GM19438 (cell line): ENCODE measurements around the gene NAALAD2.
"Not testable (repeated sequence)": the region's sequence is repeated elsewhere in the genome, so short reads cannot be mapped to it uniquely, and the experiment has no call there.

Experiments
- ATAC-seq: cut with Tn5 transposase; IDR thresholded peaks from one replicate; pipeline ENCODE4 v1.9.1; 2021; ENCODE audit warnings: low read depth; ENCODE audit not compliant: unreplicated experiment

The NAALAD2 gene

GRCh38 chr11:90189011-90189410, 54.5 kb downstream of the NAALAD2 start:
- no peak for ATAC-seq

DNA sequence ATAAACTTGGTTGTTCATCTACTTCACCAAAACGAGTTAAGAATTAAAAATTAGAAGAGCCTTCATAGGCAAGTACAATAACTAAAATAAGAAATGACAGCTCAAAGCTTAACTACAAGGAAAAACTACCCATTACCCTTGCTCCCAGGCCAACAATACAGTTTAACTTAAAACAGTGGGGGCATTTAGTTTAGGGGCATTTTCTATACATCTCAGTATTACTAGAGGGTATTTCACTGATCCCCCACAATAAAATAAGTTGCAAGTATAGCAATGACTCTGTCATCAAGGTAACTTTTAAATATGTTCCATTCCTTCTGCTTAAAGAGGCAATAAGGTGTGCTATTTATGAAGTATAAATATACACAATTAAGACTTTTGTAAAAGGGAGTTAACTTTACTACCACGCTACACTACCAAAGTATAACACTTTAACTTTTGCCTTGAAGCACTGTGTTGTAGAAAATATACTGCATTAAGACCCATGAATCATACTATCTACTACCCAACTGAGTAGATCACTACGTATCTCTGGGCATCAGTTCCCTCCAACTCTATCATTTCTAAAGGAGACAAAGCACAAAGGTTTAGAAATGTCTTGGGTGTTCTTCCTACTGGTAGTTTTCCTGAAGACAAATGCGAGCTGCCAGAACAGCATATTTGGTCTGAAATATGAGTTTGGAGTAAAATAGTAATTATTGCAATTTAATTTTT, 58.6 kb downstream of the NAALAD2 start:
- no peak for ATAC-seq

GRCh38 chr11:90197377-90197776, 62.9 kb downstream of the NAALAD2 start:
- no peak for ATAC-seq

GRCh38 chr11:90202342-90202741, 67.9 kb downstream of the NAALAD2 start:
- ATAC-seq = no peak

DNA sequence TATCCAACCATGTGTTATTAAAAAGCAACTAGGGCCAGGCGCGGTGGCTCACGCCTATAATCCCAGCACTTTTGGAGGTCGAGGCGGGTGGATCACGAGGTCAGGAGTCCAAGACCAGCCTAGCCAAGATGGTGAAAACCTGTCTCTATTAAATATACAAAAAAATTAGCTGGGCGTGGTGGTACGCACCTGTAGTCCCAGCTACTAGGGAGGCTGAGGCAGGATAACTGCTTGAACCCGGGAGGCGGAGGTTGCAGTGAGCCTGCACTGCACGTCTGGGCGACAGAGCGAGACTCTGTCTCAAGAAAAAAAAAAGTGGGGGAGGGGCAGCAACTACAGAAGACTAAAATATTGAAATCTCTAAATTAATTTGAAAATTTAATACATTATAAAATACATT, 69.9 kb downstream of the NAALAD2 start:
- no peak for ATAC-seq

GRCh38 chr11:90204832-90205646, 70.6 kb downstream of the NAALAD2 start:
- peak; percentile 73 for ATAC-seq

GRCh38 chr11:90207992-90208391, 73.5 kb downstream of the NAALAD2 start:
- ATAC-seq = not testable (repeated sequence)

DNA sequence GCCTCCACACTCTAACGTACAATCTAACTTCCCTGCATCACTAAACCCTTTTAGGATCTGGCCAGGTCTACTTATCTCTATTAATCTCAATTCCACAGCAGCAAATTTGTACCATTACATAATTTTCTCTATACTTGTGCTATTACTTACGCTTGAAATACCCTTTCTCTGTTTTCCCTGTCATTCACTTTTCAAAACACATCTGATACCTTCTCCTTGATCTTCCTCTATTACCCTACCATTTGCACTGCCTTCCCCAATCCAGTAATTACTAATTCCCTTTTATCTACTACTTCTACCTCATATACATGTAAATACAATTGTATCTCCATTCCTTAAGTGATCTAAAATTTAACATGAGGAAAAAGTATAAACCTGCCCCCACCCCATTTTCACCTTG, 74.4 kb downstream of the NAALAD2 start:
- no peak for ATAC-seq

- no peak for ATAC-seq
Observed at GRCh38 chr11:90213322-90213721, 78.9 kb downstream of the NAALAD2 start.

GRCh38 chr11:90216611-90217010, 82.1 kb downstream of the NAALAD2 start:
- no peak for ATAC-seq

- no peak for ATAC-seq
Observed at GRCh38 chr11:90218606-90219005, 84.1 kb downstream of the NAALAD2 start.

GRCh38 chr11:90219438-90219837, 85.0 kb downstream of the NAALAD2 start:
- ATAC-seq = no peak

DNA sequence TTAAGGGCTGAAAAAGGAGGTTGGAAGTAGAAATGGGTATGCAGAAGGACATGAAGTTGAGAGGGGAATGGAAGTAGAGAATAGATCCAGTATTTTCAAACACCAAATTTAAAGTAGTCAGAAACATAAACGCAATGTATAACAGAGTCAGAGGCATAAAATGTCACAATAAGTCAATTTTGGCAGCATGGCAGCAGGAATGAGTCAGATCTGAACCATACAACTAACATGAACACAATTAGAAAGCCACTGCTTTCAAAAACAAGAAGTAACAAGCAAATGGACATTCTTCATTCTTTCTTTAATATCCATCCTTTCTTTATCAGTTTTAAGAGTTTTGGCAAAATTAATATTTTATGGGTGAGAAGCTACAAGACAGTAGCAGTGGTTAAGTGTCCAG, 85.9 kb downstream of the NAALAD2 start:
- no peak for ATAC-seq

DNA sequence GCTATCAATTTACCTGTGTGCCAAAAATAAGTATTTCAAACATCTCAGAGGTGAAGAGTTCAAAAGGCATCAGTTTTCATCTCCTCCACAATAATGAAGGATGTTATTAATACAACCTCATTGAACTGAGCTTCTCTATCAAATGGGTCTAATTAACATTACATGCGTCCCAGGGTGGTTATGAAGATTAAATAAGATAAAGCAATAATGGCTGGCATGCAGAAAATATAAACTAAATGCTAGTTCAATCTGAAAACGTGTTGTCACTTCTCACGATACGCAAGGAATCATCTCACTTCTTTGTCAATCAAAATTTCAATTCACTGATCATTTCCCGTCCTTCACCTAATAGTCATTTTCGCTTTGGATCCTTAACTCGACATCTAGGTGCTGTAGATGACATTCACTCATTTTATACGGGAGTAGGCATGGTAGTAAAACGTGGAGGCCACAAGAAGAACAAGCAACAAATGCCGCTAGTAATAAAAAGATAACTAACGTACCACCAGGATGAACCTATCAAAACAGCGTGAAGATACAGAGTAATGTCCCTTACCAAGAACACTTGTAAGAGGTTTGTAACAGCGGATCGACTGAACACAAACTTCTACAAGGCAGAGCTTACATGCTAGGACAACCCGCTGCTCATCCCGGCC, 87.5 kb downstream of the NAALAD2 start:
- ATAC-seq = peak; percentile 20

GRCh38 chr11:90222459-90223247, 88.2 kb downstream of the NAALAD2 start, which contains the start of gene CHORDC1:
TSS of gene CHORDC1 (minus strand) at chr11:90223049. CDS start at chr11:90222954, 95 bp downstream.
- peak; percentile 92 for ATAC-seq

DNA sequence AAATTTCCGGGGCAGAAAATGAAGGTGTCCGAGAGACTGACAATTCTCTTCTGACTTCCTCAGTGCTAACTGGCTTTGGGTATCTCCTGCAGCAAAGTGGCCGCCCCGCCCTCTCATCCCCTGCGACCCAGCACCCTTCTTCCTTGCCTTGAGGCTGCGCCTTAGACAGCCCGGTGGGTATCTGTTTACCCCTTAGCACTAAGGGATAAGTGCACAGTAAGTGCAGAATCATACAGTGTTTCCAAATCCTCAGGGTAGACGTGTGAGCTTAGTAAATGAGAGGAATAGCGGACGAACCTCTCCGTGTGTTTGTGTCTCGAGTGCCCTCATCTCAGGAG, 88.8 kb downstream of the NAALAD2 start:
- peak; percentile 50 for ATAC-seq

DNA sequence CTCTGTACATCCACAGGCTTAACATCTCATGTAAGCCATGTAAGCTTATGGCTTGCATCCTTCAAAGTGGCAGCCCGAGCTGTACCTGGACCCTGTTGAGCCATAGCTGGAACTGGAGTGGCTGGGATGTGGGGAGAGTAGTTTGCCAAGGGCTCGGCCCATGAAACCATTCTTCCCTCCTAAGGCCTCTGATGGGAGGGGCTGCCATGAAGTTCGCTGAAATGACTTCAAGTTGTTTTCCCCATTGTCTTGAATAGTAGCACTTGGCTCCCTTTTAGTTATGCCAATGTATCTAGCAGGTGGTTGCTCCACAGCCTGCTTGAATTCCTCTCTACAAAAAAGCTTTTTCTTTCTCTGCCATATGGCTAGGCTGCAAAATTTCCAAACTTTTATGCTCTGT, 93.6 kb downstream of the NAALAD2 start:
- no peak for ATAC-seq

- no peak for ATAC-seq
Observed at GRCh38 chr11:90229791-90230190, 95.3 kb downstream of the NAALAD2 start.

GRCh38 chr11:90234977-90235376, 100.5 kb downstream of the NAALAD2 start:
- no peak for ATAC-seq

GRCh38 chr11:90235526-90235925, 101.1 kb downstream of the NAALAD2 start:
- ATAC-seq = no peak

- no peak for ATAC-seq
Observed at GRCh38 chr11:90237004-90237403, 102.5 kb downstream of the NAALAD2 start.
